Central memory CD8-positive, alpha-beta T cell (primary cell): ENCODE results near the gene TMEM175.

Source experiments
- ATAC-seq: fragments of 150-1000 bp; cut with Tn5 transposase; replicated peaks from 2 replicates; pipeline ENCODE4 v1.10.0; 2022; ENCODE audit warnings: mild to moderate bottlenecking, moderate FRiP score, moderate number of reproducible peaks; ENCODE audit not compliant: poor library complexity, severe bottlenecking; ENCODE audit errors: extremely low read depth
- DNase-seq, 2 donors: peaks; one replicate each; pipeline ENCODE4 v3.0.0; 2021; ENCODE audit warnings: low spot score in 2 of 2
- H3K27ac Mint-ChIP-seq: one replicate; pipeline ENCODE4 v1.8.0; 2022; ENCODE audit warnings: low read depth, mild to moderate bottlenecking, moderate library complexity, mixed read lengths
- H3K27me3 Mint-ChIP-seq: one replicate; pipeline ENCODE4 v1.8.0; 2022; ENCODE audit warnings: mixed read lengths
- H3K36me3 Mint-ChIP-seq: one replicate; pipeline ENCODE4 v1.8.0; 2022; ENCODE audit warnings: mild to moderate bottlenecking, moderate library complexity, mixed read lengths; ENCODE audit not compliant: insufficient read depth
- H3K4me1 Mint-ChIP-seq: one replicate; pipeline ENCODE4 v1.8.0; 2022; ENCODE audit warnings: mixed read lengths
- H3K4me3 Mint-ChIP-seq: one replicate; pipeline ENCODE4 v1.8.0; 2022; ENCODE audit warnings: mild to moderate bottlenecking, moderate library complexity, mixed read lengths
- H3K9me3 Mint-ChIP-seq: one replicate; pipeline ENCODE4 v1.8.0; 2022; ENCODE audit warnings: mixed read lengths

The TMEM175 gene

GRCh38 chr4:946517-947471, 14.5 kb downstream of the TMEM175 start:
- H3K27ac Mint-ChIP-seq = peak overlapping the region; percentile 76
- DNase-seq (no peak), ATAC-seq (no peak)
- no peaks in the 10 kb centered on the region for H3K27me3 Mint-ChIP-seq
- no peak overlapping the region for H3K4me3 Mint-ChIP-seq
- H3K9me3 Mint-ChIP-seq = no peaks in the 10 kb centered on the region
- H3K4me1 Mint-ChIP-seq = peaks cover 21% of the 10 kb centered on the region
- H3K36me3 Mint-ChIP-seq = peaks cover 2% of the 10 kb centered on the region

- Mint-ChIP-seq H3K4me1 (peaks cover 27% of the 10 kb centered on the region), H3K27ac (no peak overlapping the region), H3K27me3 (no peaks in the 10 kb centered on the region), H3K4me3 (no peak overlapping the region), H3K9me3 (no peaks in the 10 kb centered on the region), H3K36me3 (peaks cover 2% of the 10 kb centered on the region)
- ATAC-seq (no peak), DNase-seq (no peak)
Measured at GRCh38 chr4:947491-947971, 15.3 kb downstream of the TMEM175 start.

GRCh38 chr4:948101-948935, 16.1 kb downstream of the TMEM175 start:
- no peak overlapping the region for H3K4me3 Mint-ChIP-seq
- ATAC-seq = no peak
- H3K27ac Mint-ChIP-seq = peak overlapping the region; percentile 38

GRCh38 chr4:948936-949300, 16.7 kb downstream of the TMEM175 start:
- Mint-ChIP-seq H3K9me3 (no peaks in the 10 kb centered on the region), H3K4me1 (peaks cover 27% of the 10 kb centered on the region), H3K36me3 (peaks cover 3% of the 10 kb centered on the region), H3K4me3 (no peak overlapping the region), H3K27ac (peak overlapping the region; percentile 38), H3K27me3 (no peaks in the 10 kb centered on the region)
- ATAC-seq (no peak), DNase-seq (no peak)

More at GRCh38 chr4:948101-948935, 16.1 kb downstream of the TMEM175 start:
- Mint-ChIP-seq H3K9me3 (no peaks in the 10 kb centered on the region), H3K4me1 (peaks cover 27% of the 10 kb centered on the region), H3K36me3 (peaks cover 2% of the 10 kb centered on the region), H3K27me3 (no peaks in the 10 kb centered on the region)
- DNase-seq = no peak

- peaks cover 5% of the 10 kb centered on the region for H3K36me3 Mint-ChIP-seq
- no peak overlapping the region for H3K27ac Mint-ChIP-seq
- H3K4me3 Mint-ChIP-seq = no peak overlapping the region
- no peaks in the 10 kb centered on the region for H3K27me3 Mint-ChIP-seq
- H3K4me1 Mint-ChIP-seq = peaks cover 27% of the 10 kb centered on the region
- DNase-seq = no peak
- no peaks in the 10 kb centered on the region for H3K9me3 Mint-ChIP-seq
- ATAC-seq = no peak
Measured at GRCh38 chr4:949656-950055, 17.4 kb downstream of the TMEM175 start.

- Mint-ChIP-seq H3K4me3 (no peak overlapping the region), H3K27me3 (no peaks in the 10 kb centered on the region), H3K27ac (no peak overlapping the region), H3K36me3 (peaks cover 5% of the 10 kb centered on the region), H3K4me1 (peaks cover 24% of the 10 kb centered on the region), H3K9me3 (no peaks in the 10 kb centered on the region)
- DNase-seq (no peak), ATAC-seq (no peak)
Measured at GRCh38 chr4:950136-951020, 18.1 kb downstream of the TMEM175 start.

GRCh38 chr4:951186-951585, 18.9 kb downstream of the TMEM175 start:
- no peak for DNase-seq
- Mint-ChIP-seq H3K9me3 (no peaks in the 10 kb centered on the region), H3K4me3 (no peak overlapping the region), H3K4me1 (peaks cover 16% of the 10 kb centered on the region), H3K27ac (no peak overlapping the region), H3K36me3 (peaks cover 5% of the 10 kb centered on the region), H3K27me3 (no peaks in the 10 kb centered on the region)
- ATAC-seq = no peak

- no peak for ATAC-seq
- Mint-ChIP-seq H3K4me3 (no peak overlapping the region), H3K9me3 (no peaks in the 10 kb centered on the region), H3K27me3 (no peaks in the 10 kb centered on the region), H3K4me1 (peaks cover 14% of the 10 kb centered on the region), H3K27ac (peak overlapping the region; percentile 81), H3K36me3 (peaks cover 5% of the 10 kb centered on the region)
- DNase-seq = no peak
Measured at GRCh38 chr4:951594-952468, 19.6 kb downstream of the TMEM175 start.

- peaks cover 8% of the 10 kb centered on the region for H3K4me1 Mint-ChIP-seq
- H3K36me3 Mint-ChIP-seq = peaks cover 5% of the 10 kb centered on the region
- ATAC-seq (no peak), DNase-seq (no peak)
- H3K9me3 Mint-ChIP-seq = no peaks in the 10 kb centered on the region
- no peaks in the 10 kb centered on the region for H3K27me3 Mint-ChIP-seq
- no peak overlapping the region for H3K4me3 Mint-ChIP-seq
- H3K27ac Mint-ChIP-seq = no peak overlapping the region
Measured at GRCh38 chr4:952881-953573, 20.8 kb downstream of the TMEM175 start.

GRCh38 chr4:953574-953915, 21.3 kb downstream of the TMEM175 start:
- Mint-ChIP-seq H3K4me1 (peaks cover 6% of the 10 kb centered on the region), H3K9me3 (no peaks in the 10 kb centered on the region), H3K4me3 (no peak overlapping the region), H3K27ac (no peak overlapping the region), H3K27me3 (no peaks in the 10 kb centered on the region), H3K36me3 (peaks cover 6% of the 10 kb centered on the region)
- no peak for ATAC-seq
- DNase-seq = no peak
